GM18511 (cell line): Measurements from ENCODE around the gene FAM3D.
A peak's percentile ranks its signal among the peaks of the same experiment; 100 is the strongest.

Source experiments
- ATAC-seq: cut with Tn5 transposase; IDR thresholded peaks from one replicate; pipeline ENCODE4 v1.9.1; 2021; ENCODE audit warnings: mild to moderate bottlenecking, moderate library complexity; ENCODE audit not compliant: unreplicated experiment

Gene FAM3D

GRCh38 chr3:58657571-58658141 lies 8.9 kb downstream of the FAM3D start:
- no peak for ATAC-seq

GRCh38 chr3:58657036-58657520 lies 9.5 kb downstream of the FAM3D start:
- no peak for ATAC-seq

DNA sequence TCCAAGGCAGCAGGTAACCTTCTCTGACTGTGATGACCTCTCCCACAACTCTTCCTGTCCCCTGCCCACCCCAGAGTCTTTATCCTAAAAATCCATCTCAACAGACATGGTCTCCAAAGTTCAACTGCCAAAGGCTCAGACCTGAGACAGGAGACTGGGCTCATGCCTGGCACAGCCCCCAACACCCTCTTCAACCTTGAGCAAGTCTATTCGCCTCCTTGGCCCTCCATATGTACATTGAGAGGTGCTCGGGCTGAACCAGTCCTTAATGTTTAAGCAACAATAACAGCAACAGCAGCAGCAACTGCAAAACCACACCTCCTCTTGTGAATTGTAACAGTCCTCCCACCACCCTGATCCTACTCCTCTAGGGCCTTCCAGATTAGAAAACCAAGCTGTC lies 9.9 kb downstream of the FAM3D start:
- no peak for ATAC-seq

GRCh38 chr3:58654466-58654865 lies 12.1 kb downstream of the FAM3D start:
- ATAC-seq: no peak

- no peak for ATAC-seq
These were observed 13.9 kb downstream of the FAM3D start for GRCh38 chr3:58652624-58653023.

DNA sequence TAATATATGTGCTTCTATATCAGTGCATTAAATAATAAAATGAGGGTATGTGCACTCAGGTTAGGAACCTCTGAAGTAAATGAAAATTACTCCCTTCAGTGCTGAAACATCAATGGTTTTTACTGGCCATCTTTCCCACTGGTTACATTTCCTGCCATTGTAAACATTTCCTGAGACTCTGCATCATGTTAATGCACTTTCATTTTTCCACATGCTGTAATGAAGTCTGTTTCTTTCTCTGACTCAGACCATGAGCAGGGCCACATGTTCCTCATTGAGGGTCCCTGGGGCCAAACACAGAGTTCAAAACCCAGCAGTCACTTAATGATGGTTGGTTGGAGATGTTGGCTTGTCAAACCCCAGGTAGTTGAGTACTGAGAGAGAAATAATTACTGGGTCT lies 15.3 kb downstream of the FAM3D start:
- no peak for ATAC-seq

- no peak for ATAC-seq
These were observed 19.0 kb downstream of the FAM3D start for GRCh38 chr3:58647381-58648141.

GRCh38 chr3:58646503-58646902 lies 20.1 kb downstream of the FAM3D start:
- no peak for ATAC-seq

DNA sequence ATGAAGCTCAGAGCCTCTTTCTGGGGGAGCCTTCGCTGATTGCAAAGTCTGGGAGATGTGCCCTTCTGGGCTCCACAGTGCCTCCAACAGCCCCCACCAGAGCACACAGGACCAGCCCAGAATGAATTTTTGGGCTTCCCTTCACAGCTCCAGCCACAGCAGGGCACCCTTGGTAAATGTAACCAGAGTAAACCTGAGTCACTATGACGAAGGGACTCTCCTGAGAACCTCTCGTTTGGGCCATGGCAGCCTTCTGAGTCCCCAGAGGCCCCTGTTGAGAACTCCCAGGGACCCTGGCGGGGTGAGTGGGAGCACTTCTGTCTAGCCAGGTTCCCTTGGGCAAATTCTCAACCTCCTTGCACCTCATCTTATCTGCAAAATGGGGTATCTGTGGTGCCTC lies 20.8 kb downstream of the FAM3D start:
- ATAC-seq: no peak

DNA sequence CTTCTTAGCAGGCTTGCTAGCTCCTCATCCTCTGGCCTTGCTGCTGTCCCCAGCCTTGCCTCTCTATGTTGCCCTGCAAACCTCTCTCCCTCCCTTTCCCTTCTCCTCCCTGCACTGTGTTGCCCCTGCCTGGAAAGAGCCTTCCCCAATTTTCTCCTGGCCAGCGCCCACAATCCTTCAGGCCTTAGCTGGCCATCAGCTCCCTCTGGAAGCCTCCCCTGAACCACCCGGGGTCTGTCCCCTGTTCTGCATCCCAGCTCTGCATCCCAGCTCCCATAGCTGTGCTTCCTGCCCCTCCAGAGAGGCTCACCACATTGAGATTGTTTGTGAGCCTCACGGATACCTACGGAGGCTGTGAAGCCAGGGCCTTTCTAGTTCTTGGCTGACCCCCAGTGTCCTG lies 23.7 kb downstream of the FAM3D start:
- ATAC-seq: no peak

DNA sequence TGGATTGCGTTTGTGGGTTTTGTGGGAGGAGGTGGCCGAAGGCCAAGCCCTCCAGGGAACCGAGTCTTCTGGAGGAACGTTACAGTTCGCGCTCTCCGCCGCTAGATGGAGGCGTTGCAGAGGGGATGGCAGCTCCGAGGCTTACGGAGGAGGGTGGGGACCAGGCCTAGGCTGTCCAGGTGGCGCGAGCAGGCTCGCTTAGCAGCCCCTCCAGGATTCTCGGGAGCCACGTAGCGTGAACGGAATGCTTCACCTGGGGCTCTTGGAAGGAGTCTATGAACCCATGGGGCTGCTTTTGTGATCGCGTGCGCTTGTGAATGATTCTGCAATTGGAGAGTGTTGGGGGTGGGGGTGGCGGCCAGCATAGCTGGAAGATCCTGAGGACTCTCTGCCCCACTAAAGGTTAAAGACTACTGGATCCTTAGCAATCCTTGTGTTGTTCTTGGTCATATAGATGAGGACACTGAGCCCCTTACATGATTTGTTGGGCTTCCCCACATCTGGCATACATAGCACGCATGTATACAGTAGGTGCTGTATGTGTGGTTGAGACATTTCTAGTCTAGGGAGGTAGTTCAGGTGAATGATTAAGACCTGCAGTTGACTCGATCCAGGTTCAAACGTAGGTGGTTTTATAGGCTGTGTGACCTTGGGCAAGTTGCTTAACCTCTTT lies 25.7 kb downstream of the FAM3D start:
- ATAC-seq: peak; percentile 87

DNA sequence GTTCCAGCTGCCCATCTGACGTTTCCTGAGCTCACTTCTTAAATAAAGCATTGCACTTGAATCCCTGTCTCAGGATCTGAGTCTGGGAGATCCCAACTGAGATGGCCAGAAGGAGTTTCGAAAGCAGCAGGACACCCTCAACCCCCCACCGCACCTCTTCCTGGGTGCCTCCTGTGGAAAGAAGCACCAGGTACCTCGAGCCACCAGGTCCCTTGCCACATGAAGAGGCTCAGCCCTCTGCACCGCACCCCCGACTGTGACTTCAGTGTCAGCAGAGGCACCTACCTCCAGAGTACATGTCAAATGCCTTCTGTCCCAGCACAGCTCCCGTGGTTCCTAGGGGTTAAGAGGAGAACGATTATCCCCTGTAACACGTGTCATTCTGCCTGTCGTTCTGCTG lies 26.7 kb downstream of the FAM3D start:
- ATAC-seq: no peak

GRCh38 chr3:58639001-58639400 lies 27.6 kb downstream of the FAM3D start:
- no peak for ATAC-seq

- no peak for ATAC-seq
These were observed 28.0 kb downstream of the FAM3D start for GRCh38 chr3:58638591-58638990.

DNA sequence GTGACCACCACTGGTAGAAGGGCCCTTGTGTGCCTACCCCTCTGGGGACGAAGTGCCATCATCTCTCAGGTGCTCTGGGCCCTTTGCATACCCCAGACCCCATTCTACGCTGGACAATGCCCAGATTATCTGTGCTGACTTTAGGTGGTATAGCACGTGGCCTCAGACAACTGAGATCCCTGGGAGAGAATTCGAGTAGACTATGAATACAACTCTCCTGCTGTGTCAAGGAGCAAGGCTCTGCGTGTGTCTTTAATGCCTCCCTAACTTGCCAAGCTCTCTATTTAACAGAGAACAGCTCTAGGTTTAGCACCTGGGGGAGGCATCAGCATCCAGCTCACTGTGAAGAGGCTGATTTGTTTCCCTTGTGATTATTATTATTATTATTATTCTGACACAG lies 29.1 kb downstream of the FAM3D start:
- no peak for ATAC-seq

DNA sequence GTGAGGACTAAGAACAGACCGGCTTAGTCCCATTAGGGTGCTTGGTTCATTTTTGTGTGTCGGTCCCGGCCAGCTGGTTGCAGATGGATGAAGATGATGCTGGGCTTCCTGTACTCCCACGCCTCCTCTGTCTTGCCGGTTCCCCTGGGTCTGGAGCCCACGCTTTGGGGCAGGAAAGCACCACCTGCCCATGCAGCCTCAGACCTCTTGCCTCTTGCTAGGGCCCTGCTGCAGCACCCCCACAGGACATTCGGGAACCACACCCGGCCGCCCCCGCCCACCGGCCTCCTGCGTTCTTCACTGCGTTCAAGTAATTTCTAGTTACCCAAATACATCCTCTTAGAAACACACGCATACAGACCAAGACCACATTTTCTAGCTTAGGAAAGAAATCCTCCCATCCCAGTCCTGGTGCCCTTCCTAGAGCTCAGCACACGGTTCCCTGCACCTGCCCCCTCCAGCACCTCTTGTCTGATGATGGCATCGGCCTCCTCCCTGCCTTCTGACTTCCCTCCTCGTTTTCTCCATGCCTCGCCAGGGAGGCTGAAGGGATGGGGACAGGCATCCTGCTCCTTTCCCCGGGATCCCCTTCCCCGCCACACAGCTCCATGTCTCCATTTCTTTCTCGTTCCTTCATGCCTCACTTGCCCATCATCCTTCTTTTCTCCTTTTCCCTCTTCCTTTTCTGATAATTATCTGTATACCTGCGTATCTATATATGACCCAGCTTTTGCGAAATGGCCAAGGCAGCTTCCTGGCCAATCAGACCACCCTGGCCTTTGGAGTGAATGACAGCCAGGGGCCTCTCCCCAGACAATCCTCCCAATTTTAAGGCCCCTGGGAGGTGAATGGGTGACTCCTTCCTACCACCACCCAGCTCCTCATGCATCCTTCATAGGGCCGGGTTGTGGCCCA lies 30.9 kb downstream of the FAM3D start:
- no peak for ATAC-seq

DNA sequence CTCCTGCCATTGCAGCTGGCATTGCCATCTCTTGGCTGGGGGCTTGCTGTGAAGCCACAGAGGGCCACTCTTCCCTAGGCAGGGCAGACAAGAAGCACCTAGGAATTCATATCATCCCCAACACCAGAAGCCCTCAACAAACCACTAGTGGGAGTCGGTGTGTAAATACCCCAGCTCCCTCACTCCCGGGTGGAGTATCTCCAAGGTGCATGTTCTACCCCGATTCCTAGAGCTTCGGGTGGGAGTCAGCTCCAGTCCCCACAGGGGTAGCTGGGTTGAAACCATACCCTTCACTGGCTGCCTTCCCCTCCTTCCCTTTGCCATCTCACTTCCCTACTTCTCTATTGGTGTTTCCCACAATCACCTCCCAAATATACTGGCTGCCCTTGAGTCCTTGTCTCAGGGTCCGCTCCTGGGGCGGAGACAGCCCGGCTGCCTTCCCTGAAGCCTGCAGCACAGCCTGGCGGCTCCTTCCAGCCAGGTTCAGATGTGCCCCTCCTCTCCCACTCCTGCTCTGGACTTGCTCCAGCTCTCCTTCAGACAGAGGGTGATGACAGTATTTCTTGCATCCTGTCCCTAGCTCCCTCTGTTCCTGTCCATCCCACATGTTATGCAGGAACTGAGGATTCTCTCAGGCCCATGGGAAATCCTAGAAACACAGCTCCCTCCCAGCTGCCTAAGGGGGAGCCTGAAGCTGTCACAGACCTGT lies 33.3 kb downstream of the FAM3D start:
- ATAC-seq: no peak

DNA sequence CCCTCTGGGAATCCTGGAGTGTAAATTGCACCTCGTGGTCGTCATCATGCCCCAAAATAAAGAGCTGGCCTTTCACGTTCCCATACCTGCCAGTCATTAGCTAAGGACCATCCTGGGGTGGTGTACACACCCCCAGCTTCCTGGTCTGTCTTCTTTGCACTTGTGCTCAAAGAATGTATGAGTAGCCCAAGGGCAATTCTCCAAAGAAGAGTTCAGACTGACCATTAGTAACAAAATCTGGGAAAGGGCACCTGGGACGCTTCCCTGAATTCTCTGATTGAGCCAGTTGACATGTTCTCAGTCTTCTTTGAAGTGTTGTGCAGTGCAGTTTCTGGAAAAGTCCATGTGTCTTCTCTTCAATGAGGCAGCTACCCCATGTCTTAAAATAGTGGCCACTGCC lies 34.8 kb downstream of the FAM3D start:
- ATAC-seq: no peak

DNA sequence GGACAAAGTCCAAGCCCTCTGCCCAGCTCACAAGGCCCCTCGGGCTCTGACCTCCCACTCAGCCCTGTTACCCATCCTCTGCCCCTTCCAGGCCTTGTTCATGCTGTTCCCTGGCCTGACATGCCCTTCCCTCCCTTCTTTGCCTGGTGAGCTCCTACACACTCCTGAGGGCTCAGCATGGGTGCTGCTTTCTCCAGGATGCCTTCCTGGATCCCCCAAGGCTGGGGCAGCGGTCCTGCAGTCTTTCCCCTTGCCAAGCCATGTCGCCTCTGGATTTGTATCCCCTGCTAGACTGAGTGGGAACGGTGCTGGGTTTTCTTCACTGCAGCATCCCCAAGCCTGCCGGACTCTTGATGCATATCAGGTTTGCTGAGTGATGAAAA lies 35.9 kb downstream of the FAM3D start:
- no peak for ATAC-seq

GRCh38 chr3:58630076-58630709 lies 36.4 kb downstream of the FAM3D start:
- ATAC-seq: no peak
